CD14-positive monocyte (primary cell): Measurements from ENCODE around the gene CBLB. TPM values are rescaled to one million over a fixed set of nuclear protein-coding genes. Genes with fewer than 3 reads are reported as not detected.

Experiments used
- DNase-seq, 3 donors: peaks; one replicate each; pipeline ENCODE4 v3.0.0-alpha.2; 2011 to 2022
- H2AFZ ChIP-seq: 2 replicates; pipeline ENCODE4 v1.6.0; 2012; ENCODE audit warnings: mild to moderate bottlenecking, low read depth, low read length, inconsistent platforms; ENCODE audit not compliant: insufficient read depth, poor library complexity, severe bottlenecking
- H3K27ac ChIP-seq, 2 donors: 1 replicate in 1 of 2; 2 replicates in 1 of 2; pipeline ENCODE4 v1.5.1; 2012 to 2013; ENCODE audit warnings: low read length in 2 of 2, control low read depth in 1 of 2, inconsistent platforms in 1 of 2, low read depth in 1 of 2, mild to moderate bottlenecking in 1 of 2
- H3K27me3 ChIP-seq, 2 donors: one replicate each; pipeline versions ENCODE4 v1.6.0 to v1.6.1; 2011 to 2013; ENCODE audit warnings: low read length in 2 of 2; ENCODE audit not compliant: control insufficient read depth in 2 of 2, insufficient read depth in 2 of 2
- H3K36me3 ChIP-seq, 2 donors: replicated peaks in 1 of 2; 1 replicate in 1 of 2; 2 replicates in 1 of 2; pipeline versions ENCODE4 v1.5.1 to v1.6.1; 2012 to 2013; ENCODE audit warnings: low read length in 2 of 2, control low read depth in 1 of 2, inconsistent platforms in 1 of 2, mild to moderate bottlenecking in 1 of 2; ENCODE audit not compliant: insufficient read depth in 2 of 2, control insufficient read depth in 1 of 2
- H3K4me1 ChIP-seq, 2 donors: 1 replicate in 1 of 2; 2 replicates in 1 of 2; pipeline versions ENCODE4 v1.5.1 to v1.6.1; 2012 to 2013; ENCODE audit warnings: low read length in 2 of 2, control low read depth in 1 of 2, inconsistent platforms in 1 of 2, mild to moderate bottlenecking in 1 of 2, moderate library complexity in 1 of 2; ENCODE audit not compliant: insufficient read depth in 2 of 2, control insufficient read depth in 1 of 2
- H3K4me2 ChIP-seq: replicated peaks from 2 replicates; pipeline ENCODE3; 2012; ENCODE audit warnings: low read length, moderate library complexity, mild to moderate bottlenecking; ENCODE audit not compliant: poor library complexity, severe bottlenecking; ENCODE audit errors: extremely low read depth
- H3K4me3 ChIP-seq, 3 experiments: fragments of 200-600 bp in 1 of 3; sonication (generic) in 1 of 3; replicated peaks in 1 of 3; 1 replicate in 2 of 3; 2 replicates in 1 of 3; pipeline ENCODE4 v1.5.1; 2011 to 2013; ENCODE audit warnings: low read length in 3 of 3, mild to moderate bottlenecking in 3 of 3, control low read depth in 2 of 3, low read depth in 2 of 3, inconsistent platforms in 1 of 3, moderate library complexity in 1 of 3
- H3K79me2 ChIP-seq: 2 replicates; pipeline ENCODE4 v1.6.0; 2012; ENCODE audit warnings: mild to moderate bottlenecking, control low read depth, inconsistent platforms, low read length, moderate library complexity; ENCODE audit not compliant: insufficient read depth
- H3K9ac ChIP-seq: 2 replicates; pipeline ENCODE4 v1.6.0; 2017; ENCODE audit warnings: low read length, mild to moderate bottlenecking; ENCODE audit not compliant: insufficient read depth, poor library complexity, severe bottlenecking
- H3K9me3 ChIP-seq, 2 donors: replicated peaks in 1 of 2; 1 replicate in 1 of 2; 2 replicates in 1 of 2; pipeline versions ENCODE4 v1.5.1 to v1.6.1; 2012 to 2013; ENCODE audit warnings: low read length in 2 of 2, control low read depth in 1 of 2; ENCODE audit not compliant: control insufficient read depth in 1 of 2, insufficient read depth in 1 of 2
- H4K20me1 ChIP-seq: 2 replicates; pipeline ENCODE4 v1.6.0; 2012; ENCODE audit warnings: mild to moderate bottlenecking, low read length, control low read depth, moderate library complexity; ENCODE audit not compliant: insufficient read depth
- H3K27ac Mint-ChIP-seq, 7 donors: one replicate each; pipeline ENCODE4 v1.8.0; 2020; ENCODE audit warnings: mild to moderate bottlenecking in 7 of 7, mixed read lengths in 7 of 7, moderate library complexity in 6 of 7, inconsistent platforms in 2 of 7
- H3K27me3 Mint-ChIP-seq, 3 donors: one replicate each; pipeline ENCODE4 v1.8.0; 2021 to 2022; ENCODE audit warnings: low read depth in 3 of 3, mild to moderate bottlenecking in 3 of 3, mixed read lengths in 3 of 3, moderate library complexity in 3 of 3, inconsistent platforms in 1 of 3
- H3K36me3 Mint-ChIP-seq, 2 donors: one replicate each; pipeline ENCODE4 v1.8.0; 2020; ENCODE audit warnings: mixed read lengths in 2 of 2, inconsistent platforms in 1 of 2, mild to moderate bottlenecking in 1 of 2
- H3K4me1 Mint-ChIP-seq: one replicate; pipeline ENCODE4 v1.8.0; 2020; ENCODE audit warnings: mild to moderate bottlenecking, mixed read lengths
- H3K4me3 Mint-ChIP-seq, 2 donors: one replicate each; pipeline ENCODE4 v1.8.0; 2020; ENCODE audit warnings: mild to moderate bottlenecking in 2 of 2, mixed read lengths in 2 of 2, moderate library complexity in 1 of 2
- H3K9me3 Mint-ChIP-seq, 7 donors: one replicate each; pipeline ENCODE4 v1.8.0; 2020 to 2022; ENCODE audit warnings: mixed read lengths in 7 of 7, mild to moderate bottlenecking in 6 of 7, moderate library complexity in 6 of 7, inconsistent platforms in 2 of 7
- WGBS: methylation state at CpG from one replicate; pipeline ENCODE4 v1.1.5; 2013; ENCODE audit warnings: missing lambda C conversion rate; ENCODE audit not compliant: insufficient coverage; 5-methylcytosine and 5-hydroxymethylcytosine counted together
- intact Hi-C, 2 donors: fragments of 100-400 bp; cut with micrococcal nuclease; formaldehyde crosslinking; loops; one replicate each; pipeline versions ENCODE4 v1.15.0 to v1.15.1; 2023
- polyA plus RNA-seq, 3 donors: library from polyadenylated mRNA; depleted of rRNA in 1 of 3; unstranded in 2 of 3; stranded (reverse) in 1 of 3; fragments of 300-500 nt in 2 of 3; fragments of >200 nt in 1 of 3; fragmentation: Illumina TruSeq in 2 of 3; gene quantifications; 1 replicate in 2 of 3; 2 replicates in 1 of 3; pipeline ENCODE4 v1.2.3, GENCODE V29; 2012 to 2021
- TF ChIP-seq, protein P1 (sequence below): fragments of 200-600 bp; IDR thresholded peaks from one replicate; pipeline ENCODE4 v1.8.0; 2022; ENCODE audit warnings: antibody characterized with exemption, mild to moderate bottlenecking

Gene CBLB
- polyA plus RNA-seq, 3 donors = 1.6 to 8.1 (median 3.6) TPM

DNA sequence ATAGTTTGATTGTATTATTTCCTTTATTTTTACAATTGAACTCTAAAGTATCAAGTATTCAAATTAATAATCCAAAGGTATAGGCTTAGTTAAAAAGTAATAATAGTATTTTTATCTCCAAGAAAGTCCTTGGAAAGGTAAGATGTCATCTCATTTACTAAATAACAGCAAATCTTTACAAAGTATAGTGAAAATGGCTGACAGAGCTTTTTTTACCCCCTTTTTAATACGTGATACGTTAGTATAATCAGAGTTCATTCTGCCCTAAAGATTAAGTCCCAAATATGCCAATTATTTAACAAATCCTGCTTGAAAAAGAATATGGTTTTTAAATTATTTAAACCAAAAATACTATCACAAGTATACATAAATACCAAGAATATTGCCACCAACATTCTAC lies 12.2 kb downstream of the CBLB start:
- H3K27me3 ChIP-seq = no peaks in the 10 kb centered on the region
- H3K36me3 ChIP-seq = peaks cover 2 to 41% of the 10 kb centered on the region in 2 donors
- no peaks in the 10 kb centered on the region for H3K79me2 ChIP-seq
- WGBS = no CpG with 5 or more reads among the region's 2 CpGs
- no peak overlapping the region for H3K27ac ChIP-seq
- no peak overlapping the region for H3K27ac Mint-ChIP-seq
- H3K27me3 Mint-ChIP-seq = no peaks in the 10 kb centered on the region
- no peaks in the 10 kb centered on the region for H3K4me1 ChIP-seq
- H3K9ac ChIP-seq = no peak overlapping the region
- no peaks in the 10 kb centered on the region for H3K4me1 Mint-ChIP-seq
- H3K4me3 Mint-ChIP-seq = no peak overlapping the region
- no peaks in the 10 kb centered on the region for H4K20me1 ChIP-seq
- peaks cover 0 to 1% (median 0%) of the 10 kb centered on the region in 7 donors for H3K9me3 Mint-ChIP-seq
- intact Hi-C loops = no loop called here
- H3K4me3 ChIP-seq = no peak overlapping the region
- TF ChIP-seq, protein P1, sequence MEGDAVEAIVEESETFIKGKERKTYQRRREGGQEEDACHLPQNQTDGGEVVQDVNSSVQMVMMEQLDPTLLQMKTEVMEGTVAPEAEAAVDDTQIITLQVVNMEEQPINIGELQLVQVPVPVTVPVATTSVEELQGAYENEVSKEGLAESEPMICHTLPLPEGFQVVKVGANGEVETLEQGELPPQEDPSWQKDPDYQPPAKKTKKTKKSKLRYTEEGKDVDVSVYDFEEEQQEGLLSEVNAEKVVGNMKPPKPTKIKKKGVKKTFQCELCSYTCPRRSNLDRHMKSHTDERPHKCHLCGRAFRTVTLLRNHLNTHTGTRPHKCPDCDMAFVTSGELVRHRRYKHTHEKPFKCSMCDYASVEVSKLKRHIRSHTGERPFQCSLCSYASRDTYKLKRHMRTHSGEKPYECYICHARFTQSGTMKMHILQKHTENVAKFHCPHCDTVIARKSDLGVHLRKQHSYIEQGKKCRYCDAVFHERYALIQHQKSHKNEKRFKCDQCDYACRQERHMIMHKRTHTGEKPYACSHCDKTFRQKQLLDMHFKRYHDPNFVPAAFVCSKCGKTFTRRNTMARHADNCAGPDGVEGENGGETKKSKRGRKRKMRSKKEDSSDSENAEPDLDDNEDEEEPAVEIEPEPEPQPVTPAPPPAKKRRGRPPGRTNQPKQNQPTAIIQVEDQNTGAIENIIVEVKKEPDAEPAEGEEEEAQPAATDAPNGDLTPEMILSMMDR = no peak
- peaks cover 33 to 38% of the 10 kb centered on the region in 2 donors for H3K36me3 Mint-ChIP-seq
- no peak for DNase-seq
- no peak overlapping the region for H2AFZ ChIP-seq
- no peak overlapping the region for H3K4me2 ChIP-seq
- H3K9me3 ChIP-seq = peaks cover 0 to 3% of the 10 kb centered on the region in 2 donors

- DNase-seq = no peak
- no peak overlapping the region for H3K4me3 Mint-ChIP-seq
- intact Hi-C loops = no loop called here
Measured at GRCh38 chr3:105853801-105854432, 14.9 kb downstream of the CBLB start.

More at GRCh38 chr3:105853801-105854432, 14.9 kb downstream of the CBLB start:
- Histone ChIP-seq H3K36me3 (peaks cover 2 to 46% of the 10 kb centered on the region in 2 donors), H3K4me2 (no peak overlapping the region), H3K79me2 (no peaks in the 10 kb centered on the region), H4K20me1 (no peaks in the 10 kb centered on the region), H3K27ac (no peak overlapping the region), H3K4me3 (no peak overlapping the region), H3K9ac (no peak overlapping the region), H3K9me3 (peaks cover 0 to 3% of the 10 kb centered on the region in 2 donors), H3K27me3 (no peaks in the 10 kb centered on the region), H3K4me1 (no peaks in the 10 kb centered on the region), H2AFZ (no peak overlapping the region)
- Mint-ChIP-seq H3K4me1 (no peaks in the 10 kb centered on the region), H3K9me3 (peaks cover 0 to 1% (median 0%) of the 10 kb centered on the region in 7 donors), H3K36me3 (peaks cover 36 to 38% of the 10 kb centered on the region in 2 donors), H3K27me3 (no peaks in the 10 kb centered on the region), H3K27ac (no peak overlapping the region)
- whole genome bisulfite sequencing = 100% methylated on average over 3 of the region's 7 CpGs
- TF ChIP-seq, protein P1 = no peak
